ENCODE data around the gene SHMT1.
A peak's percentile ranks its signal among the peaks of the same experiment; 100 is the strongest.
"Not testable (repeated sequence)": the region's sequence is repeated elsewhere in the genome, so short reads cannot be mapped to it uniquely, and the experiment has no call there.

Gene SHMT1

DNA sequence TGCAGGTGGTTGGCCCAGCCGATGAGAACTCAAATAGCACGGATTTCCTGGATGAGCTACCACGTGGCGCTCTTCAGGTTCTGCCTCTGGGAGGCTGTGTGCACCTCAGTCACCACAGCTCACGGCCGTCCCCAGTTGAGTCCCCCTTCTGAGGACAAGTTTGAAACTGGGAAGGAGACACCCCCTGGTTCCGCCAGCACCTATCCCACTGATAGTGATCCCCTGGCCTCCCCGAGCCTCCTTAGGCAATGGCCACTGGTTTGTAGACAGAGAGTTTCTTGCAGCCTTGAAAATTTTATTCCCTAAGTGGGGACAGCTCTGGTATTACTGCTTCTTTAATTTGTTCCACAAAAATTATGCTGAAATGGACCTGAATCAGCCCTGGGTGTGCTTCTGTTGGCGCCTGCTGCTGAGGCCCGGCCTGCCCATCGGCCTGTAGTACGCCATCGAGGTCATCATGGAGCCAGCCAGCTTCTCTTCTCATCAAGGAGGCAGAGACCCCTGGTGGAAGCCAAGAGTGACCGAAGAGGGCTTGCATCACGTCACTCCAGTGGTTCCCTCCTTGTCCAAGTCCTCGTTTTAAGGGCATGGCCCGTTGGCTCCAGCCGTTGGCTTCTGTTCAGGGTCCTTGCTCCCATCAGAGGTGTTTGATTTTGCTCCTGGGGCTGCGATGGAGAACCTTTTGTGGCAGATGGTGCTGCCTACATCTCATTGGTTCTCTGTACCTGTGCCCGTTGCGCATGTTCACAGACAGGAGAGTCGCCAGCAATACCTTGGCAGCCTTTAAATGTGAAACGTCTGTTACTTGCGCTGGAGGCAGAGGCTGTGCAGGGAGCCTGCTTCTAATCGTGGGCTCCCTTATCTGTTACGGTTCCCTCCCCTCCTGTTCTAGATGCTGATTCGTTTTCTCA is 39.0 kb downstream of the SHMT1 start:
- no peak for DNase-seq

DNA sequence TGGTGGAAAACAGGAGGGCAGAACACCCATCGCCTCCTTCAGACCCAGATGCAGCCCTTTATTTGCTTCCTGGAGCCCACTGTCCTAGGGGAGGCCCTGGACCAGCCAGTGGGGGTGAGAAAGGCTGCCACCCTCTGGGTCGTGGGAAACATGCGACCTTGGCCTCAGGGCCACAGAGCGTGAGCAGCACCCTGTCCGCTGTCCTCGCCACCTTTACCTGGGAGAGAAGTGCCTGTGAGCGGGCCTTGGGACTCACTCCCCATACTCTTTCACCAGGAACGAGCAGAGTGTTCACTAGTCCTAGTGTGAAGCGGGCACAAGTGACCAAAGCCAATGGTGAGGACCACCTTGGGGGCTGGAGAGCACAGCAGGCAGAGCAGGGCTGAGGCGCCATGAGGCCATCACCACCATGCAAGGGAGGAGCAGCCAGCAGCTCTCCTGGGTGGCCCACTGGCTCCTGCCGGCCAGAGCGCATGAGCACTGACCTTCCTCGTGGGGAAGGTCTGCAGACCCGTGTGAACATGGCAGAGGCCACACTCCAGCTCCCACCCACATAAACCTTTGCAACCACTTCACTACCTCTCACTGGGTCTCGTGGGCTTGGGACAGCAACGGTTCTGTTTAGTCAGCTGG is 39.7 kb downstream of the SHMT1 start:
- no peak for DNase-seq

DNA sequence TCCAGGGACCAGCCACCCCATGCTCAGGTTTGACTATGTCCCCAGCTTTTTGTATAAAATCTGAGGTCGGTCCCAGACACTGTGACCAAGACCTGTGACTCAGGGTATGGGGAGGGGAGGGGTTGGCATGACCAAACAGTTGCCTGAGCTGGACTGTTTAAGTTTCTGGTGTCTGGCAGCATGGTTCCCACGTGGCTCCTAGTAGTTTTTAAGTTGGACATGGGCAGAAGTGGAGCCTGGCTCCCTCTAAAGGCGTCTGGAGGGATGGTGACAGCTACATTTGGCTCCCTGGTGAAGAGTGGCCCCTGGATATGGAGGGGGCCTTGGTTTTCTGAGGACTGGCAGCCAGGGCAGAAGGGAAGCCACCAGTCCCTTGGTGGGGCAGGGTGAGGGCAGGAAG is 40.3 kb downstream of the SHMT1 start:
- no peak for DNase-seq

DNA sequence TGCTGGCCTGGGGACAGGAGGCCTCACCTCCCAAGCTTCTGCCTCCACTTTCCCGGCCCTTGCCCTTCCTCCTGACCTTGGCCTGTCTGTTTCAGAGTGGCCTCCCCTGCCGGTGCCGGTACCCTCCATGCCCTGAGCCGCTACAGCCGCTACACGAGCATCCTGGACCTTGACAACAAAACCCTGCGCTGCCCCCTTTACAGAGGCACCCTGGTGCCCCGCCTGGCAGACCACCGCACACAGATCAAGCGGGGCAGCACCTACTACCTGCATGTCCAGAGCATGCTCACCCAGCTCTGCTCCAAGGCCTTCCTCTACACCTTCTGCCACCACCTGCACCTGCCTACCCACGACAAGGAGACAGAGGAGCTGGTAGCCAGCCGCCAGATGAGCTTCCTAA is 40.8 kb downstream of the SHMT1 start:
- no peak for DNase-seq

DNA sequence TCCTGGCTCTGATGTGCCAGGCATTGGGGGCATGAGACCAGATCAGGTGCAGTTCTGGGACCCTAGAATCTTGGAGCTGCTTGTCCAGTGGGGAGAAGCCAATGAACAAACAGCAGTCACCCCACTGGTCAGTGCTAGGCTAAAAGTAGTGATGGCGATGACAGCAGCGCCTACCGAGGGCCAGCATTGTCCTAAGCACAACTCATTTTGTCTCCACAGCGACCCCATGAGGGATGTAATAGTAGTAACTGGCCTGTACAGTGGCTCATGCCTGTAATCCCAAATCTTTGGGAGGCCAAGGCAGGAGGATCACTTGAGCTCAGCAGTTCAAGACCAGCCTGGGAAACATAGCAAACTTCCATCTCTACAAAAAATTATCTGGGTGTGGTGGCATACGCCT is 42.0 kb downstream of the SHMT1 start:
- DNase-seq, result no peak

DNA sequence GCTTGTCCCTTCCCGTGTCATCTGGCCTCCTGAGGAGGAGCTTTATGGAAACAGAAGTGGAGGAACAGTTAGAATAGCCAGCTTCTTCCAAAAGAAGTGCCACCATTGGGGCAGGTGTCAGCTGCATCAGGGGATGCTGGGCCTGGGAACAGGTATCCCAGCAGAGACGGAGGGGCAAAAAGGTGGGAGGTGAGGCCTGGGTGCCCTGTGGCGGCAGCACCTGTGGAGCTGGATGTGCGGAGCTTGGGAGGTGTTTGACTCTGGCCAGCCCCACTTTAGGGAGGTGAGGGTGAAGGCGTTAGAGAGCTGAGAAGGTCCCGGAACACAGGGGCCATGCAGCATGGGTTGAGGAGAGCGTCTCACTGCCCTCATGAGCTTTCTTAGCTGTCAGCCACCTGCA is 43.0 kb downstream of the SHMT1 start:
- no peak for DNase-seq

DNA sequence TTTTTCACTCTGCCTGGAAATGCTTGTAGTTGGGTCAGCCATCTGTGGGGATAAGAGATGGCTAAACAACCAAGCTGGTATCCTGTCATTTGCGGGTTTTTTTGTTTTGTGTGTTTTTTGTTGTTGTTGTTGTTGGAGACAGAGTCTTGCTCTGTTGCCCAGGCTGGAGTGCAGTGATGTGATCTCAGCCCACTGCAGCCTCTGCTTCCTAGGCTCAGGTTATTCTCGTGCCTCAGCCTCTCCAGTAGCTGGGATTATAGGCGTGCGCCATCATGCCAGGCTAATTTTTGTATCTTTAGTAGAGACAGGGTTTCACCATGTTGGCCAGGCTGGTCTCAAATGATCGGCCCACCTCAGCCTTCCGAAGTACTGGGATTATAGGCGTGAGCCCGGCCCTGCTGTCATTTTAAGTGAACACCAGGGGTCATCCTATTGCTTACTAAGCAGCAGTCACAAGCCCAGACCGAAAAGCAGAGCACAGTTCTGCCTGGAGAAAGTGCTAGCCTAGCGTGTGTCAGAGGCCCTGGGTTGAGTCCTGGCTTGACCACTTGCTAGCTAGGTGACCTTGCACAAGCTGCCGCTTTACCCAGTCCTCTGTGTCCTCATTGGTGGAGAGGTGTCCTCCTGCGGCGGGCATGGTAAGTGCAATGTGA is 43.6 kb downstream of the SHMT1 start:
- DNase-seq, result peak in 1 of 2 donors; percentile 13

DNA sequence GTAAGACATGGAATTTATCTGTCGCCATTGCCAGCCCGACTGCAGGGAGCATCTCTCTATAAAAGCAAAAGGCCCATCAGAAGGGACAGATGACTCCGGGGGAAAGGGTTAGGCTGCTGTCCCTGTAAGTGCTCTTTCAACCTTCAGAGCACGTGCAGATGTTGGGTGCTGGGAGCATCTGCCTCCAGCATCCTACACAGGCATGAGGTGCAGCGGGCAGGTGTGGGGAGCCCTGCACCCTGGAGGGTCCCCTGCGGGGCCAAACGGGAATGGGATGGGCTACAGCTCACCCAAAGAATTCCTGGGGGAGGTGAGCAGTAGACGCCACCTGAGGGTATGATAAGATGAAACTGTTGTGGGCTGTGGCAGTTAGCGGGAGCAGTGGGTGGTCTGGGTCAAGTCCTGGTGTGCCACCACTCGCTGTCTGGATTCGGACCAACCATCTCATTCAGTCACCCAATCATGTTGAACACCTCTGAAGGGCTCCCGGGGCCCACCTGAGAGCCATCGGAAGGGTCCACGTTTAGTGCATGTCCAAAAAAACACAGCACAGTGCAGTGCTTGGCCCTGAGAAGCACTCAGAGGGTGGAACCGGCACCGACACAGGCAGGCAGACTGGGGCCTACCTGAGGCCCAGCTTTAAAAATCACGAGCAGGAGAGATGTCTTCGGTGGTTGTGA is 44.4 kb downstream of the SHMT1 start:
- DNase-seq, result no peak

DNA sequence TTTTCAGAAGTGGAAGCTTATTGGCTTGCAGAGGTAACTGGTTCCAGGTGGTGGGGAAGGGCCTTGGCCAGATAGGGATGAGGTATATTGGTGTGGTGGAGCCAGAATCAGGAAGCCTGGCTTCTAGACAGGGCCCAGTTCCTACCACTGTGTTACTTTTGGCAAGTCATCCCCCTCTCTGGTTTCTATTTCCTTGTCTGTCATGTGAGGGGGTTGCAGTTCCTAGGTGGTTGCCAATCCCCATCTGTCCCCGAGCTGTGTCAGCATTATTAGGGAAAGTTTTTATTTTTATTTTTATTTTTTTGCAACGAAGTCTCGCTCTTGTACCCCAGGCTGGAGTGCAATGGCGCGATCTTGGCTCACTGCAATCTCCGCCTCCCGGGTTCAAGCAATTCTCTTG is 45.2 kb downstream of the SHMT1 start:
- DNase-seq, result no peak

DNA sequence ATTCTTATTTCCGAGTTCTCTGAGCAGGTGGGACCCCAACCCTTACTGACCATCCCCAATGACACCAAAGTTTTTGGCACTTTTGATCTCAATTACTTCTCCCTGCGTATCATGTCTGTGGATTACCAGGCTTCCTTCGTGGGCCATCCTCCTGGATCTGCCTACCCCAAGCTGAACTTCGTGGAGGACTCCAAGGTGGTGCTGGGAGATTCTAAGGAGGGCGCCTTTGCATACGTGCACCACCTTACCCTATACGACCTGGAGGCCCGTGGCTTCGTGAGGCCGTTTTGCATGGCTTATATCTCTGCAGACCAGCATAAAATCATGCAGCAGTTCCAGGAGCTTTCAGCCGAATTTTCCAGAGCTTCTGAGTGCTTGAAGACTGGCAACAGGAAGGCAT is 47.4 kb downstream of the SHMT1 start:
- no peak for DNase-seq

DNA sequence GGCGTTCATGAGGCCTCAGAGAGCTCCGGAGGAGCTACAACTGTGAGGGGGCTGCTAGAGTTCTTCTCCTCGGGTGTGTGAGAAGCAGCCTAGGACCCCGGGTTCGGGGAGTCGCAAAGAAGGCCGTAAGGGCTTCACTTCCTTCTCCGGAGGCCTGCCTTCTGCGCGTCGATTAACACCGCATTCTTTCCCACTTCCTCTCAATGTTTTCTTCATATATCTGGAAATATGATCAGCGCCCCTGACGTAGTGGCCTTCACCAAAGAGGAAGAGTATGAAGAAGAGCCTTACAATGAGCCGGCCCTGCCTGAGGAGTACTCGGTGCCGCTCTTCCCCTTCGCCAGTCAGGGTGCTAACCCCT is 47.8 kb downstream of the SHMT1 start:
- peak; percentile 48 to 55 for DNase-seq

DNA sequence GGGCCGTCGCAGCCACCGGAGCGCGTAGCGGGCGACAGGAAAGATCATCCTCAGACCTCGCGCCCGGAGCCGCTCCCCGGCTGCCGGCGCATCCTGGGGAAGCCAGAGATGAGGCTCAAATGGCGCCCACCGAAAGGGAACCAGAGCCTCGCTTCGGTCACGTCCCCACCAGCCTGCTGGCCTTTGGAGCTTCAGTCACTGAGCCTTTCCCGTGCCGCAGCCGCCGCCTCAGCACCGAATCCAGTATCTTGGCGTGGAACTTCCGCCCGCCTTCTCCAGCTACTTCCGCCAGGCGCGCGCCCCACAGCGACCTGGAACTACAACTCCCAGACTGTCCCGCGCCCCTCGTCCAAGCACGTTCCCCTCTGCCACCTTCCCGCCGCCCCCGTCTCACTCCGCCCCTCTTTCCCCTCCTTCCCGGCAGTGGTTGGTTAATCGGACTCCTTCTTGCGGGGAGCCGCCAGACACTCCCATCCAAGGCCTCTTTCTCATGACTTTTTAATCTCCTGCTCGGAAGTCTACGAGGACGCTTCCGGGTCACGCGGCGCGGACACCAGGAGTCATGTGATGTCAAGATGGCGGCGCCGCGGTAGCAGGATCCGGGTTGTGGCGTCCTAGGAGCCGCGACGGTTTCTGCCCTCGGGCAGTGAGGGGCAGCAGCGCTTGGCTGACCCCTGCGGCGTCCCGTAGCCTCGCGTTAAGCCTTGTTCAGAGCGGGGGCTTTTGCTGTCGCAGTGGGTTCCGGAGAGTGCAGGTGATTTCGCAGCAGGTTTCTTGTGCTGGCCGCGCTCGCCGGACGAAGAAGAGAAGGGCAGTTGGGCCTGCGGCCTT is 48.4 kb downstream of the SHMT1 start, which contains the start of the genes SMCR8 and TOP3A:
Gene SMCR8 (plus strand): TSS at position 563 of the 831 bp plus-strand sequence. CDS start 497 bp downstream, outside the sequence.
Gene TOP3A (minus strand): TSS at position 264 of the 831 bp plus-strand sequence. CDS start 216 bp downstream, at position 48.
- peak; percentile 97 to 98 for DNase-seq

DNA sequence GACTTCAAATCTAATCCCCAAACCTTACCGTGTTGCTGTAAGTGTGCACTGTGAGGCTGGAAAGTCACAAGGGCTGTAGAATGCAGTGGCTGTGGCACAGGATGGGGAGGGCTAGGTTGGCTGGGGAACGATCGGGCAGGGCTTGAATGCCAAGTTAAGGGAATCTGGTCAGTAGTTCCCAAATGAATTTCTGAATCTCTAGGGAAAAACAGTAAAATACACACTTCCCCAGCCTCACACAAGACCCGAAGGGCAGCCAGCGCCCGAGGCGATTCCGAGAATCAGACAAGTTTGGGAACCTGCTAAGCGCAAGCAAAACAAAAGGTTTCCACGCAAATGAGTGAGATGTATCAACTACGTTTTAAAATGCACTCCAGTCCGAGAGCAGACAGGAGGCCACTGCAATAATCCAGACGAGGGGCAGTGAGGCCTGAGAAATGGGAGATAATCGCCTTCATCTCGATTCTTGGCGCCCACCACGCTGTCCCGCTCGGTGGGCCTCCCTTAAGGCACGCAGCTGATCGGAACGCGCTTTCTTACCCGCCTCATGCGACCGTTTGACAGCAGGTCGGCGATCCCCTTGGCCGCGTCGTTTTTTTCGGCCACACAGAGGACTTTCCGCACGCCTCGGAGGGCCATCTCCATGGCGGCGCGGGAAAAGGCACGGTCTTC is 49.2 kb downstream of the SHMT1 start:
- no peak for DNase-seq

DNA sequence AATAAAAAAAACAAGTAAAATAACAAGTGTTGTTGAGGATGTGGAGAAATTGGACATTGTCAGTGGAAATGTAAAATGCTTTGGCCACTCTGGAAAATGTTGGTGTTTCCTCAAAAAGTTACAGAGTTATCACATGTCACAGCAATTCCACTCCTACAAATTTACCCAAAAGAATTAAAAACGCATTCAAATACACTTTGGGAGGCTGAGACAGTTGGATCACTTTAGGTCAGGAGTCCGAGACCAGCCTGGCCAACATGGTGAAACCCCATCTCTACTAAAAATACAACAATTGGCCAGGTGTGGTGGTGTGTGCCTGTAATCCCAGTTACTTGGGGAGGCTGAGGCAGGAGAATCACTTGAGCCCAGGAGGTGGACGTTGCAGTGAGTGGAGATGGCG is 54.1 kb downstream of the SHMT1 start:
- DNase-seq, result no peak

DNA sequence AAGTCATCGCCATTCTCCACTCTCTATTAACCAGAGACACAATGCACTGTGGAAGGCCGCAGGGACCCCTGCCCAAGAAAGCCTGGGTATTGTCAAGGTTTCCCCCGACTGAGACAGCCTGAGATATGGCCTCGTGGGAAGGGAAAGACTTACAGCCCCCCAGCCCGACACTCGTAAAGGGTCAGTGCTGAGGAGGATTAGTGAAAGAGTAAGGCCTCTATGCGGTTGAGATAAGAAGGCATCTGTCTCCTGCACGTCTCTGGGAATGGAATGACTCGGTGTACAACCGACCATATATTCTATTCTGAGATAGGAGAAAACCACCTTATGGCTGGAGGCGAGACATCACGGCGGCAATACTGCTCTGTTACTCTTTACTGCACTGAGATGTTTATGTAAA is 60.1 kb downstream of the SHMT1 start:
- not testable (repeated sequence) for DNase-seq

DNA sequence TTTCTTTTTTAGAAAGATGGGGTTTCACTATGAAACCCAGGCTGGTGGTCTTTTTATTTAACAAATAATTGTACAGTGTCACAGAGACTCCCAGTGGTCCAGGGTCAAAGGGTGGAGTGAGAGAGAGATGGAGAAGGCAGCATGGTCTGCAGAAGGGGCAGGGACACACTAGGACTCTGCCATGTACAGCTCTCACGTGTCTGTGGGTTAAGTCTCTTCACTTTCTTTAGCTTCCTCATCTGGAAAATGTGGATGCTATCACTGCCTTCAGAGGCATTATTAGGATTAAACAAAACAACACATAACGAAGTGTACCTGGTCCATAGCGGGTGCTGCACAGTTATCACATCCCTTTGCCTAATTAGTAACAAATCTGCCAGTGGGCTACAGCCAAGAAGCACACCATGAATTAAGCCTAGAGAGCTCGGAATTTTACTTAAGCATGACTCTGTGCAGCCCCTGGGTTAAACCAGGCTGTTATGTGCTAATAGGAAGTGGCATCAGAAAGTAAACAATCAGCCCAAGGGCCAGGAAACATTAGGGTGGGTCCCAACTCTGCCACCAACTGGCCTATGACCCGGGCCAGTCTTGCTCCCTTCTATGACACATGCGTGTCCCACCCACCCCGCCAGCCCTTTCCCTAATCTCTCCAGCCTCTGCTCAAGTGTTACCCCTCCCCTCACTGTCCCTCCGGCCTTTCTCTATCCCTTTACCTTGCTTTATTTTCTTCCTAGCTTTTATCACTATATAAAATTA is 62.4 kb downstream of the SHMT1 start:
- DNase-seq, result peak in 1 of 2 donors; percentile 19

DNA sequence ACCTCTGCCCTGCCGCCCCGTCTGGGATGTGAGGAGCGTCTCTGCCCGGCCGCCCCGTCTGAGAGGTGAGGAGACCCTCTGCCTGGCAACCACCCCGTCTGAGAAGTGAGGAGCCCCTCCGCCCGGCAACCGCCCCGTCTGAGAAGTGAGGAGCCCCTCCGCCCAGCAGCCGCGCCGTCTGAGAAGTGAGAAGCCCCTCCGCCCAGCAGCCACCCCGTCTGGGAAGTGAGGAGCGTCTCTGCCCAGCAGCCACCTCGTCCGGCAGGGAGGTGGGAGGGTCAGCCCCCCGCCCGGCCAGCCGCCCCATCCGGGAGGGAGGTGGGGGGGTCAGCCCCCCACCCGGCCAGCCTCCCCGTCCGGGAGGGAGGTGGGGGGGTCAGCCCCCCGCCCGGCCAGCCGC is 65.3 kb downstream of the SHMT1 start:
- DNase-seq, result not testable (repeated sequence)

DNA sequence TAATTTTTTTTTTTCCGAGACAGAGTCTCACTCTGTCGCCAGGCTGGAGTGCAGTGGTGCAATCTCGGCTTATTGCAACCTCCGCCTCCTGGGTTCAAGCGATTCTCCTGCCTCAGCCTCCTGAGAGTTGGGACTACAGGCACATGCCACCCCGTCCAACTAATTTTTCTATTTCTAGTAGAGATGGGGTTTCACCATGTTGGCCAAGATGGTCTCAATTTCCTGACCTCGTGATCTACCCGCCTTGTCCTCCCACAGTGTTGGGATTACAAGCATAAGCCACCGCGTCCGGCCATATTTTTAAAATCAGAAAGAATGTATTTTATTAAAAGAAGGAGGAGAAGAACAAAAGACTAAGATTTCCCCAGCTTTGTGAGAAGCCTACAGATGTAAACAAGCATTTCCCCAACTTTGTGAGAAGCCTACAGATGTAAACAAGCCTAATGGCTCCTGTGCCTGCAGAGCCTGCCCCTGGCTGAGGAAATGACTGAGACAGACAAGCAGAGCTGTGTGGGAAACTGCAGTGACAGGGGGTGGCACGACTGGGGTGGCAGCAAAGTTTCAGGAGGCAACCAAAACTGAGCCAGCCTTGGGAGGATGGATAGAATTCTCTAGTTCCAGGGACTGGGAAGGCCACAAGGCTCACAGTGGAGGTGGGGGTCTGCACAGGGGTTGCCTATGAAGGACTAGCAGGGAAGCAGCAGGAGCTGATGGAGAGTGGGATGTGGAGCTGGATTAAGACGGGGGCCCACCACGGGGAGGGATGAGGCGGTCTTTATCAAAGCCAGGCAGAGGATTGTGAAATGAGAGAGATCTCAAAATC is 71.4 kb downstream of the SHMT1 start:
- no peak for DNase-seq

DNA sequence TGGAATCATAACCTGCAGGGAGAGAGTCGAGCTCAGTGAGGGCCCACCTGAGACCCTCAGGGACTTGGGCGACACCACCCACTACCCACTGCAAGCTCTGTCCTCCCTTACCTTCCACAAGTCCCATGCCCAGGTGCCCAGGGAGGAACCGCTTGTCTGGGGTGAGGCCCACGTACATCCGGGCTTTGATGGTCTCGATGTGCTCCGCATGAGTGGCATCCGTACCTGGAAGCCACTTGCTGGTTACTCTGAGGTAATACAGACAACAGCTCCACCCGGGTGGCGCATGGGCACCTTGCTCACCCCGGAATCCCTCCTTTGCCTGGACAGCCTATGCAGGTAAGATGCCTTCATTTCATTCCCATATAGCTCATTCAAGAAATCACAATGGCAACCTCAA is 78.1 kb downstream of the SHMT1 start:
- DNase-seq, result no peak

DNA sequence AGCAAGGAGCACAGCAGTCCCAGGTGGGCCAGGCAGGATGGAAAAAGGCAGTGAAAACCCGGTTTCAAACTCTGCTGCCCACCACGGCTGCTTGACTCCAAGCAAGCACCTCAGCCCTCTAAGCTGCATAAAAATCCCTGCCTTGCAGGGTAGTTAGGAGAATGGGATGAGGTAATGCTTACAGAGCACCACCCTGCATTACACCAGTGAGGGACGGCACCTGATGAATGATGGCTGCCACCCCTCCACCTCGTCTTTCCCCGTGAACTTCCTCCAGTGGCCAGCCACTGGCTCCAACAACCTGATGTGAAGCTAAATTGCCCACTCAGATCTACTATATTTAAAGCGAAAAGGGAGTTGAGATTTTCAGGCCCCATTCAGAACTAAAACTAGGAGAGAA is 81.6 kb downstream of the SHMT1 start:
- DNase-seq, result no peak

All from CD4-positive, alpha-beta T cell treated with Interleukin-1 beta for 1 hour (primary cell).